ENCODE data around the gene ASB16.

ASB16 gene

DNA sequence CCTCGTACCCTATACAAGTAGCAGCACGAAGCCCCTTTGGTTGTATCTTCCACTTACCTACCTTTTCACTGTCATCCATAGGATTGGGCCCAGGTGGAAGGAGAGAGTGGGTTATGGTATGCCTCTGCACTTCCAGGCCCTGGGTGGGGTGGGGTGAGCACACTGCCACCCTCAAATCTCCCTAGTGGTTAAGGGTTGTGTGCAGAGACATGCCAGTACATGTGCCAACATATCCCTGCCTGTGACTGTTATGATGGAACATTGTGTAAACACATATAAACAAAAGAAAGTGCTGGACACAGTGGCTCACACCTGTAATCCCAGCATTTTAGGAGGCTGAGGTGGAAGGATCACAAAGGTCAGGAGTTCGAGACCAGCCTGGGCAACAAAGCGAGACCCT, 17.6 kb upstream of the ASB16 start:
- no peaks in the 10 kb centered on the region for H3K9me3 ChIP-seq (ENCODE audit: insufficient read depth, low read length)
- H3K9ac ChIP-seq (ENCODE audit: low read length), result no peak overlapping the region
- no peak overlapping the region for H3K4me3 ChIP-seq (ENCODE audit: low read length)
- no peak overlapping the region for H3K4me2 ChIP-seq (ENCODE audit: low read length)
- peaks cover 36% of the 10 kb centered on the region for H3K36me3 ChIP-seq (replicated peaks; ENCODE audit: low read depth, low read length)
- TF ChIP-seq CTCF (IDR thresholded peaks at IDR 0.05; ENCODE audit: low read depth, low read length) (no peak), EZH2phosphoT487 (IDR thresholded peaks at IDR 0.05; ENCODE audit: low read depth) (no peak)
- H2AFZ ChIP-seq (ENCODE audit: low read depth, low read length), result no peak overlapping the region
- H3K4me1 ChIP-seq (ENCODE audit: low read length), result no peaks in the 10 kb centered on the region
- no peaks in the 10 kb centered on the region for H4K20me1 ChIP-seq (ENCODE audit: insufficient read depth, low read length)
- H3K27ac ChIP-seq (ENCODE audit: low read length), result no peak overlapping the region
- H3K79me2 ChIP-seq (ENCODE audit: low read length), result peaks cover 26% of the 10 kb centered on the region
- no peaks in the 10 kb centered on the region for H3K27me3 ChIP-seq (ENCODE audit: low read depth, low read length)

DNA sequence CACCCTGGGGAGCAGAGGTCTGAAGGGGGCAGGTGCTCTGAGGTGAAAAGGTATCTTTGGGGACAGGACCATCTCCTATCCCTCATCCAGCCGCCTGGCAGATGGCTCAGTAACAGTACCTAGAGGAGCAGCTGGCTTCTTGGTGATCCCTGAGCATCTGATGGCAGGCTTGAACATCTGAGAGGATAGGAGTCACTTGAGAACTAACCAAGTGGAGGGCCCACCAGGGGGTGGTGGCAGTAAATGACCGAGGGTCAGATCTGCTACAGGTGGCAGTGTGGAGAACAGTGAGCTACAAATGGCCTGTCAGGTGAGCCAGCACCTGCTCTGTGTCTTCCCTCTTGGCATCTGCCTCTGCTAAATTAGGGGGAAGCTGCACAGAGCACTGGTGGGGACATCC, 15.0 kb upstream of the ASB16 start:
- Histone ChIP-seq H3K27ac (ENCODE audit: low read length) (no peak overlapping the region), H3K4me3 (ENCODE audit: low read length) (no peak overlapping the region), H3K27me3 (ENCODE audit: low read depth, low read length) (no peaks in the 10 kb centered on the region), H3K9ac (ENCODE audit: low read length) (no peak overlapping the region), H2AFZ (ENCODE audit: low read depth, low read length) (no peak overlapping the region), H3K4me1 (ENCODE audit: low read length) (peaks cover 12% of the 10 kb centered on the region), H4K20me1 (ENCODE audit: insufficient read depth, low read length) (no peaks in the 10 kb centered on the region), H3K79me2 (ENCODE audit: low read length) (peaks cover 16% of the 10 kb centered on the region), H3K9me3 (ENCODE audit: insufficient read depth, low read length) (no peaks in the 10 kb centered on the region), H3K4me2 (ENCODE audit: low read length) (no peak overlapping the region), H3K36me3 (replicated peaks; ENCODE audit: low read depth, low read length) (peaks cover 24% of the 10 kb centered on the region)
- no peak for TF ChIP-seq CTCF (IDR thresholded peaks at IDR 0.05; ENCODE audit: low read depth, low read length)

DNA sequence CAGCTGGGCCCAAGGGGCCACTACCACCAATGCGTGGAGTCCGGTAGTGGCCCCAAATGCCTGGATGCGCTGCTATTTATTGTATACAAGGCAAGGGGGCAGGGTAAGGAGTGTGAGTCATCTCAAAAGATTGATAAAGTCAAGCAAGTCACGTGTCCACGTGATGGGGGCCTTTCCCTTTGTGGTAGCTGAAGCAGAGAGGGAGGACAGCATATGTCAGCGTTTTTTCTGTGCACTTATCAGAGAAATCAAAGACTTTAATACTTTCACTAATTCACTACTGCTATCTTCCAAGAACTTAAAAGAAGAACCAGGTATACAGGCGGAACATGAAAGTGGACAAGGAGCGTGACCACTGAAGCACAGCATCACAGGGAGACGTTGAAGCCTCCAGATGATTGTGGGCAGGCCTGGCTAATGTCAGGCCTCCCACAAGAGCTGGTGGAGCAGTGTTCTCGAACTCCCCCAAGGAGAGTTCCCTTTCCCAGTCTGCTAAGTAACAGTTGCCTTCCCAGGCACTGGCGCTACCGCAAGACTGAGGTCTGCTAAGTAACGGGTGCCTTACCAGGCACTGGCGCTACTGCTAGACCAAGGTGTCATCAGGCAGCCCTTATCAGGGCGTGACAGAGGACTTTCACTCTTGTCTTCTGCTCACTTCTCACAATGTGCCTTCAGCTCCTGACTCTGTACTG, 10.8 kb upstream of the ASB16 start:
- H3K9ac ChIP-seq (ENCODE audit: low read length), result no peak overlapping the region
- peaks cover 12% of the 10 kb centered on the region for H3K4me1 ChIP-seq (ENCODE audit: low read length)
- TF ChIP-seq CTCF (IDR thresholded peaks at IDR 0.05; ENCODE audit: low read depth, low read length), result no peak
- TF ChIP-seq EZH2phosphoT487 (IDR thresholded peaks at IDR 0.05; ENCODE audit: low read depth), result no peak
- H2AFZ ChIP-seq (ENCODE audit: low read depth, low read length), result no peak overlapping the region
- H3K4me3 ChIP-seq (ENCODE audit: low read length), result no peak overlapping the region
- no peaks in the 10 kb centered on the region for H3K27me3 ChIP-seq (ENCODE audit: low read depth, low read length)
- no peaks in the 10 kb centered on the region for H3K79me2 ChIP-seq (ENCODE audit: low read length)
- no peaks in the 10 kb centered on the region for H3K9me3 ChIP-seq (ENCODE audit: insufficient read depth, low read length)
- H3K4me2 ChIP-seq (ENCODE audit: low read length), result peak overlapping the region; percentile 20; the same call in 1 of the 2 replicates
- H3K27ac ChIP-seq (ENCODE audit: low read length), result peak overlapping the region; percentile 47
- H3K36me3 ChIP-seq (replicated peaks; ENCODE audit: low read depth, low read length), result peaks cover 17% of the 10 kb centered on the region
- H4K20me1 ChIP-seq (ENCODE audit: insufficient read depth, low read length), result no peaks in the 10 kb centered on the region

GRCh38 chr17:44164476-44164875, 6.0 kb upstream of the ASB16 start:
- Histone ChIP-seq H3K9ac (ENCODE audit: low read length) (no peak overlapping the region), H3K4me1 (ENCODE audit: low read length) (peaks cover 9% of the 10 kb centered on the region), H2AFZ (ENCODE audit: low read depth, low read length) (no peak overlapping the region), H3K4me3 (ENCODE audit: low read length) (no peak overlapping the region), H3K36me3 (replicated peaks; ENCODE audit: low read depth, low read length) (no peaks in the 10 kb centered on the region), H3K27me3 (ENCODE audit: low read depth, low read length) (no peaks in the 10 kb centered on the region), H3K9me3 (ENCODE audit: insufficient read depth, low read length) (no peaks in the 10 kb centered on the region), H4K20me1 (ENCODE audit: insufficient read depth, low read length) (no peaks in the 10 kb centered on the region), H3K4me2 (ENCODE audit: low read length) (no peak overlapping the region), H3K79me2 (ENCODE audit: low read length) (no peaks in the 10 kb centered on the region), H3K27ac (ENCODE audit: low read length) (no peak overlapping the region)
- no peak for TF ChIP-seq EZH2phosphoT487 (IDR thresholded peaks at IDR 0.05; ENCODE audit: low read depth)
- no peak for TF ChIP-seq CTCF (IDR thresholded peaks at IDR 0.05; ENCODE audit: low read depth, low read length)
